Mammary epithelial cell (primary cell): ENCODE data around the gene TUBB1.

ENCODE experiments used
- EZH2 ChIP-seq: IDR thresholded peaks from 2 replicates; pipeline ENCODE4 v1.6.1; 2012; ENCODE audit warnings: low read length, inconsistent platforms, borderline replicate concordance
- TF ChIP-seq, protein P1 (sequence below), 2 donors: IDR thresholded peaks in 1 of 2; conservative IDR thresholded peaks in 1 of 2; 2 replicates each; pipeline ENCODE4 v1.5.1; 2011 to 2012; ENCODE audit warnings: inconsistent platforms in 2 of 2, low read length in 2 of 2, mild to moderate bottlenecking in 2 of 2, control low read depth in 1 of 2, low read depth in 1 of 2; ENCODE audit not compliant: insufficient read depth in 1 of 2; ENCODE audit errors: extremely low read depth in 1 of 2

DNA sequence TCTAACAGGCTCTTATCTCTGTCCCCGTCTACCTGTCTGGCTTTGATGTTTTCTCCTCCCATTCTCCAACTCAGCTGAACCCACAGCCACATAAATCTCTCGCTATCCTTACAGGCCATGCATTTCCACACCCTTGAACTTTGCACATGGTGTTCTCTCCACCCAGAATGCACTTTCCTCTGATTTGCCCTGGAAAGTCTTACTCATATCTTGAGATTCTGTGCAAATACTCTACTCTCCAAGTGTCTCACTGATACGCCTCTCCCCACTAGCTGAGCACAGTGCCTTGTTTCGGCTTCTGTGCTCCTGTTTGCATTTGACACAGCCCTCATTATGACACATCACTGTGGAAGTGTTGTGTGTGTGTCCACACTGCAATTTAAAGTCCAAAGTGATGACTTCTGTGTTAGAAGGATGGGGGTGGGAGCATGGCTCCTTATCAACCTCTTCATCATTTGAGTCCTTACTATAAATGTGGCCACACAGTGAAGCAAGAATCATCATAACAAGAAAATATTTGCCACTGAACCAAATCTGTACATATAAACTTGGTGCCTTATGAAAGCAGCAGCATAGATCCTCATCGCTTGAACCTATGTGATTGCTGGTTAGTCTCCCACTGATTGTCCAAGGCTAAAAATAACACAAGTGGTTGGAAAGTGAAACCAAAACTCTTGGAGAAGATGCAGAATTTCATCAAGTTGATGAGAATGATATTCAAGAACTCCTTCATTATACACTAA lies 28.9 kb downstream of the TUBB1 start:
- TF ChIP-seq, protein P1, sequence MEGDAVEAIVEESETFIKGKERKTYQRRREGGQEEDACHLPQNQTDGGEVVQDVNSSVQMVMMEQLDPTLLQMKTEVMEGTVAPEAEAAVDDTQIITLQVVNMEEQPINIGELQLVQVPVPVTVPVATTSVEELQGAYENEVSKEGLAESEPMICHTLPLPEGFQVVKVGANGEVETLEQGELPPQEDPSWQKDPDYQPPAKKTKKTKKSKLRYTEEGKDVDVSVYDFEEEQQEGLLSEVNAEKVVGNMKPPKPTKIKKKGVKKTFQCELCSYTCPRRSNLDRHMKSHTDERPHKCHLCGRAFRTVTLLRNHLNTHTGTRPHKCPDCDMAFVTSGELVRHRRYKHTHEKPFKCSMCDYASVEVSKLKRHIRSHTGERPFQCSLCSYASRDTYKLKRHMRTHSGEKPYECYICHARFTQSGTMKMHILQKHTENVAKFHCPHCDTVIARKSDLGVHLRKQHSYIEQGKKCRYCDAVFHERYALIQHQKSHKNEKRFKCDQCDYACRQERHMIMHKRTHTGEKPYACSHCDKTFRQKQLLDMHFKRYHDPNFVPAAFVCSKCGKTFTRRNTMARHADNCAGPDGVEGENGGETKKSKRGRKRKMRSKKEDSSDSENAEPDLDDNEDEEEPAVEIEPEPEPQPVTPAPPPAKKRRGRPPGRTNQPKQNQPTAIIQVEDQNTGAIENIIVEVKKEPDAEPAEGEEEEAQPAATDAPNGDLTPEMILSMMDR (conservative IDR thresholded peaks at IDR 0.05 in 1 of 2, IDR thresholded peaks at IDR 0.05 in 1 of 2; ENCODE audit: extremely low read depth in 1 of 2, insufficient read depth in 1 of 2, low read depth in 1 of 2, low read length in 2 of 2) = no peak
- TF ChIP-seq EZH2 = no peak
